ENCODE measurements around the gene HTD2. TPM values are rescaled to one million over a fixed set of nuclear protein-coding genes. Genes with fewer than 3 reads are reported as not detected.

Gene HTD2
- total and polyA plus RNA-seq, 12 donors, result 1.6 to 13.2 (median 10.3) TPM

- Histone ChIP-seq H3K4me3 (peak overlapping the region in 3 of 4 donors; percentile 37 to 89 (median 54)), H3K4me1 (replicated peaks in 1 of 2) (peaks cover 10 to 32% of the 10 kb centered on the region in 2 donors), H3K36me3 (replicated peaks in 1 of 2) (no peaks in the 10 kb centered on the region), H3K27me3 (no peaks in the 10 kb centered on the region), H3K27ac (peak overlapping the region in 3 of 5 donors; percentile 44 to 70 (median 62)), H3K9me3 (replicated peaks in 1 of 3) (no peaks in the 10 kb centered on the region)
- 0 to 1% (median 0%) methylated on average over 11 to 37 of the region's 37 CpGs for WGBS, 4 donors
- DNase-seq, result peak in 3 of 7 donors; percentile 20 to 23 (median 22)
- TF ChIP-seq CTCF (IDR thresholded peaks at IDR 0.05), result no peak
- TF ChIP-seq POLR2A (IDR thresholded peaks at IDR 0.05), result no peak
- intact Hi-C loops (cut with DNase I), result loop anchor here in 1 of 2 donors (10.0 kb wide), 1 partner anchor 51 kb away; no protein-coding TSS in a partner anchor
These were observed 27.1 kb downstream of the HTD2 start for GRCh38 chr3:58333206-58334012.

GRCh38 chr3:58334013-58334321 lies 27.6 kb downstream of the HTD2 start:
- no peaks in the 10 kb centered on the region for H3K9me3 ChIP-seq (replicated peaks in 1 of 3)
- no peaks in the 10 kb centered on the region for H3K36me3 ChIP-seq (replicated peaks in 1 of 2)
- 30 to 46% (median 37%) methylated on average over 4 of the region's 4 CpGs for WGBS, 4 donors
- H3K27me3 ChIP-seq, result no peaks in the 10 kb centered on the region
- intact Hi-C loops (cut with DNase I), result loop anchor here in 1 of 2 donors (10.0 kb wide), 1 partner anchor 51 kb away; no protein-coding TSS in a partner anchor
- peak overlapping the region in 1 of 4 donors; percentile 89 for H3K4me3 ChIP-seq
- H3K4me1 ChIP-seq (replicated peaks in 1 of 2), result peaks cover 10 to 32% of the 10 kb centered on the region in 2 donors
- DNase-seq, result no peak
- TF ChIP-seq POLR2A (IDR thresholded peaks at IDR 0.05), result no peak
- no peak for TF ChIP-seq CTCF (IDR thresholded peaks at IDR 0.05)
- no peak overlapping the region for H3K27ac ChIP-seq

DNA sequence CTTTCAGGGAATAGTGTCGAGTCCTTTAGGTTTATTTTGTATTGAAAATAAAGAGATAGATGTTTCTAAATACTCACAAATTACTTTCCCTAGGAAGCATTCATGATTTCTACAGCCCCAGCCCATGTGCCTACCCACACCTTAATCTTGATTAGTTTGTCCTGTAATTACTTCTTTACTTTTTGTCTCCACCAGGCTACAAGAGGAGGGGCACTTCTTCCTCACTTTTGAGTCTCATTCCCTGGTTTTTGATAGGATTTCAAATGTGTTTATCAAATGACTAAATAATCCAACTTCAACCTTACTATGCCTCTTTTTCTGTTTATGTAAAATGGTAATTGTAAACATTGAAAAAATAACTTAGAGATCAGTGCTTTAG lies 28.2 kb downstream of the HTD2 start:
- 79 to 91% (median 86%) methylated on average over 1 of the region's 1 CpG for WGBS, 4 donors
- intact Hi-C loops (cut with DNase I), result loop anchor here in 1 of 2 donors (10.0 kb wide), 1 partner anchor 50 kb away; no protein-coding TSS in a partner anchor
- Histone ChIP-seq H3K36me3 (replicated peaks in 1 of 2) (no peaks in the 10 kb centered on the region), H3K27ac (peak overlapping the region in 1 of 5 donors; percentile 52), H3K4me3 (peak overlapping the region in 1 of 4 donors; percentile 89), H3K4me1 (replicated peaks in 1 of 2) (peaks cover 10 to 32% of the 10 kb centered on the region in 2 donors), H3K9me3 (replicated peaks in 1 of 3) (no peaks in the 10 kb centered on the region), H3K27me3 (no peaks in the 10 kb centered on the region)
- no peak for DNase-seq
- TF ChIP-seq POLR2A (IDR thresholded peaks at IDR 0.05), result no peak
- TF ChIP-seq CTCF (IDR thresholded peaks at IDR 0.05), result no peak

DNA sequence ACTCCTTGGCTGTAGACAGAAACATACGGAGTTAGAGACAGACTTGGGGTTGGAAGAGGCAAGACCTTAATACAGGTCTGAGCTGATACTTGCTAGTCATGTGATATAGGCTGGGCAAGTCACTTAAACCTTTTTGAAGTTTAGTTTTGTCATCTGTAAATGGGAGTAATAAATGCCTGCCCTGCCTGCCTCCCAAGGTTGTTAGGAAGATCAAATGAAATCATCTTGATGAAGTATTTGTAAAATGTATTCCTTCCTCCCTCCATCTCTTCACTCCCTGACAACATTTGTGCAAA lies 29.3 kb downstream of the HTD2 start:
- H3K9me3 ChIP-seq (replicated peaks in 1 of 3), result no peaks in the 10 kb centered on the region
- peak overlapping the region in 4 of 5 donors; percentile 35 to 81 (median 66) for H3K27ac ChIP-seq
- DNase-seq, result no peak
- H3K4me1 ChIP-seq (replicated peaks in 1 of 2), result peaks cover 10 to 32% of the 10 kb centered on the region in 2 donors
- no peak overlapping the region for H3K4me3 ChIP-seq
- intact Hi-C loops (cut with DNase I), result loop anchor here in 1 of 2 donors (10.0 kb wide), 1 partner anchor 49 kb away; no protein-coding TSS in a partner anchor
- TF ChIP-seq CTCF (IDR thresholded peaks at IDR 0.05) (no peak), POLR2A (IDR thresholded peaks at IDR 0.05) (no peak)
- WGBS, 4 donors, result 18 to 29% (median 21%) methylated on average over 1 of the region's 1 CpG
- H3K36me3 ChIP-seq (replicated peaks in 1 of 2), result no peaks in the 10 kb centered on the region
- no peaks in the 10 kb centered on the region for H3K27me3 ChIP-seq
